ENCODE data around the gene PDGFD.

- TF ChIP-seq POLR2A (IDR thresholded peaks at IDR 0.05; ENCODE audit: low read depth, low read length), result no peak
- TF ChIP-seq TAF1 (IDR thresholded peaks at IDR 0.05; ENCODE audit: borderline replicate concordance, low read depth, low read length), result no peak
- no peak for TF ChIP-seq POLR2AphosphoS5 (IDR thresholded peaks at IDR 0.05; ENCODE audit: low read depth, low read length)
These were observed 235.2 kb downstream of the PDGFD start for GRCh38 chr11:103928802-103929161.

All from GM12892 (cell line).